A549 (cell line): Measurements from ENCODE around the gene CCDC187.

ENCODE experiments used
- JUN ChIP-seq, 2 experiments: fragments of >200 bp; sonication (Bioruptor Twin); formaldehyde crosslinking; IDR thresholded peaks; 2 replicates in 1 of 2; 3 replicates in 1 of 2; pipeline ENCODE4 v1.6.1; 2016 to 2017
- KDM1A ChIP-seq: fragments of 200-600 bp; sonication (generic); IDR thresholded peaks from 2 replicates; pipeline ENCODE4 v1.6.1; 2016; ENCODE audit warnings: low read depth, mild to moderate bottlenecking
- POLR2A ChIP-seq: IDR thresholded peaks from 2 replicates; pipeline ENCODE4 v1.6.1; 2012; ENCODE audit warnings: mild to moderate bottlenecking, low read length
- TF ChIP-seq, protein P1 (sequence below): fragments of >200 bp; sonication (Bioruptor Twin); formaldehyde crosslinking; IDR thresholded peaks from 3 replicates; pipeline ENCODE4 v1.5.1; 2016
- TF ChIP-seq, protein P2 (sequence below): fragments of 250-450 bp; sonication (Bioruptor Pico); IDR thresholded peaks from 2 replicates; pipeline ENCODE4 v1.5.0; 2021; ENCODE audit warnings: mild to moderate bottlenecking, moderate library complexity, borderline replicate concordance
- TF ChIP-seq, protein P3 (sequence below): fragments of 200-600 bp; sonication (generic); IDR thresholded peaks from 2 replicates; pipeline ENCODE4 v1.6.1; 2016; ENCODE audit warnings: antibody characterized with exemption, mild to moderate bottlenecking, moderate library complexity

DNA sequence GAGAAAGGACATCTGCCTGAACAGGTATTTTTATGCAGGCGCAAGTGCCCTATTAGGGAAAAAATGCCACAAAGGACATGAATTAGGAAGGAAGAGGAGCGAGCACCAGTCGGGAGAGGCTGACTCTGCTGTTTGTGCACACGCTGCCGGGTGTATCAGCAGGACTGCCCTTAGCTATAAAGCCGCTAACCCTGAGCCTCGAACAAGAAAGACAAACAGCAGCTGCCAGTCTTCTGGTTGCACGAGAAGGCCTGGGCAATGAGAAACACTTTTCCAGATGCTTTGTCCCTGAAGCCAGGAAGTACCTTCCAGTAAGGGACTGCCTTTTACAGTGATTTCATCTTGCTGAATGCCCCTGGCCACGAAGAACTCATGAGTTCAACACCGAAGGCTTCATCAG, 70.9 kb downstream of the CCDC187 start:
- no peak for TF ChIP-seq JUN (IDR thresholded peaks at IDR 0.05)
- TF ChIP-seq, protein P1, sequence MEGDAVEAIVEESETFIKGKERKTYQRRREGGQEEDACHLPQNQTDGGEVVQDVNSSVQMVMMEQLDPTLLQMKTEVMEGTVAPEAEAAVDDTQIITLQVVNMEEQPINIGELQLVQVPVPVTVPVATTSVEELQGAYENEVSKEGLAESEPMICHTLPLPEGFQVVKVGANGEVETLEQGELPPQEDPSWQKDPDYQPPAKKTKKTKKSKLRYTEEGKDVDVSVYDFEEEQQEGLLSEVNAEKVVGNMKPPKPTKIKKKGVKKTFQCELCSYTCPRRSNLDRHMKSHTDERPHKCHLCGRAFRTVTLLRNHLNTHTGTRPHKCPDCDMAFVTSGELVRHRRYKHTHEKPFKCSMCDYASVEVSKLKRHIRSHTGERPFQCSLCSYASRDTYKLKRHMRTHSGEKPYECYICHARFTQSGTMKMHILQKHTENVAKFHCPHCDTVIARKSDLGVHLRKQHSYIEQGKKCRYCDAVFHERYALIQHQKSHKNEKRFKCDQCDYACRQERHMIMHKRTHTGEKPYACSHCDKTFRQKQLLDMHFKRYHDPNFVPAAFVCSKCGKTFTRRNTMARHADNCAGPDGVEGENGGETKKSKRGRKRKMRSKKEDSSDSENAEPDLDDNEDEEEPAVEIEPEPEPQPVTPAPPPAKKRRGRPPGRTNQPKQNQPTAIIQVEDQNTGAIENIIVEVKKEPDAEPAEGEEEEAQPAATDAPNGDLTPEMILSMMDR: no peak
- TF ChIP-seq, protein P2, sequence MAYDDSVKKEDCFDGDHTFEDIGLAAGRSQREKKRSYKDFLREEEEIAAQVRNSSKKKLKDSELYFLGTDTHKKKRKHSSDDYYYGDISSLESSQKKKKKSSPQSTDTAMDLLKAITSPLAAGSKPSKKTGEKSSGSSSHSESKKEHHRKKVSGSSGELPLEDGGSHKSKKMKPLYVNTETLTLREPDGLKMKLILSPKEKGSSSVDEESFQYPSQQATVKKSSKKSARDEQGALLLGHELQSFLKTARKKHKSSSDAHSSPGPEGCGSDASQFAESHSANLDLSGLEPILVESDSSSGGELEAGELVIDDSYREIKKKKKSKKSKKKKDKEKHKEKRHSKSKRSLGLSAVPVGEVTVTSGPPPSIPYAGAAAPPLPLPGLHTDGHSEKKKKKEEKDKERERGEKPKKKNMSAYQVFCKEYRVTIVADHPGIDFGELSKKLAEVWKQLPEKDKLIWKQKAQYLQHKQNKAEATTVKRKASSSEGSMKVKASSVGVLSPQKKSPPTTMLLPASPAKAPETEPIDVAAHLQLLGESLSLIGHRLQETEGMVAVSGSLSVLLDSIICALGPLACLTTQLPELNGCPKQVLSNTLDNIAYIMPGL (CRISPR knock-in tag): no peak
- TF ChIP-seq, protein P3, sequence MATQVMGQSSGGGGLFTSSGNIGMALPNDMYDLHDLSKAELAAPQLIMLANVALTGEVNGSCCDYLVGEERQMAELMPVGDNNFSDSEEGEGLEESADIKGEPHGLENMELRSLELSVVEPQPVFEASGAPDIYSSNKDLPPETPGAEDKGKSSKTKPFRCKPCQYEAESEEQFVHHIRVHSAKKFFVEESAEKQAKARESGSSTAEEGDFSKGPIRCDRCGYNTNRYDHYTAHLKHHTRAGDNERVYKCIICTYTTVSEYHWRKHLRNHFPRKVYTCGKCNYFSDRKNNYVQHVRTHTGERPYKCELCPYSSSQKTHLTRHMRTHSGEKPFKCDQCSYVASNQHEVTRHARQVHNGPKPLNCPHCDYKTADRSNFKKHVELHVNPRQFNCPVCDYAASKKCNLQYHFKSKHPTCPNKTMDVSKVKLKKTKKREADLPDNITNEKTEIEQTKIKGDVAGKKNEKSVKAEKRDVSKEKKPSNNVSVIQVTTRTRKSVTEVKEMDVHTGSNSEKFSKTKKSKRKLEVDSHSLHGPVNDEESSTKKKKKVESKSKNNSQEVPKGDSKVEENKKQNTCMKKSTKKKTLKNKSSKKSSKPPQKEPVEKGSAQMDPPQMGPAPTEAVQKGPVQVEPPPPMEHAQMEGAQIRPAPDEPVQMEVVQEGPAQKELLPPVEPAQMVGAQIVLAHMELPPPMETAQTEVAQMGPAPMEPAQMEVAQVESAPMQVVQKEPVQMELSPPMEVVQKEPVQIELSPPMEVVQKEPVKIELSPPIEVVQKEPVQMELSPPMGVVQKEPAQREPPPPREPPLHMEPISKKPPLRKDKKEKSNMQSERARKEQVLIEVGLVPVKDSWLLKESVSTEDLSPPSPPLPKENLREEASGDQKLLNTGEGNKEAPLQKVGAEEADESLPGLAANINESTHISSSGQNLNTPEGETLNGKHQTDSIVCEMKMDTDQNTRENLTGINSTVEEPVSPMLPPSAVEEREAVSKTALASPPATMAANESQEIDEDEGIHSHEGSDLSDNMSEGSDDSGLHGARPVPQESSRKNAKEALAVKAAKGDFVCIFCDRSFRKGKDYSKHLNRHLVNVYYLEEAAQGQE: no peak
- no peak for TF ChIP-seq POLR2A
- no peak for TF ChIP-seq KDM1A
